Nasal cavity respiratory epithelium epithelial cell of viscerocranial mucosa (primary cell): ENCODE data around the gene ANO8. TPM values are rescaled to one million over a fixed set of nuclear protein-coding genes. Genes with fewer than 3 reads are reported as not detected.

Experiments
- total RNA-seq: library from RNA; depleted of rRNA; stranded (reverse); fragments of >200 nt; gene quantifications from 2 replicates; pipeline ENCODE4 v1.2.3, GENCODE V29; 2014

Gene ANO8, protein sequence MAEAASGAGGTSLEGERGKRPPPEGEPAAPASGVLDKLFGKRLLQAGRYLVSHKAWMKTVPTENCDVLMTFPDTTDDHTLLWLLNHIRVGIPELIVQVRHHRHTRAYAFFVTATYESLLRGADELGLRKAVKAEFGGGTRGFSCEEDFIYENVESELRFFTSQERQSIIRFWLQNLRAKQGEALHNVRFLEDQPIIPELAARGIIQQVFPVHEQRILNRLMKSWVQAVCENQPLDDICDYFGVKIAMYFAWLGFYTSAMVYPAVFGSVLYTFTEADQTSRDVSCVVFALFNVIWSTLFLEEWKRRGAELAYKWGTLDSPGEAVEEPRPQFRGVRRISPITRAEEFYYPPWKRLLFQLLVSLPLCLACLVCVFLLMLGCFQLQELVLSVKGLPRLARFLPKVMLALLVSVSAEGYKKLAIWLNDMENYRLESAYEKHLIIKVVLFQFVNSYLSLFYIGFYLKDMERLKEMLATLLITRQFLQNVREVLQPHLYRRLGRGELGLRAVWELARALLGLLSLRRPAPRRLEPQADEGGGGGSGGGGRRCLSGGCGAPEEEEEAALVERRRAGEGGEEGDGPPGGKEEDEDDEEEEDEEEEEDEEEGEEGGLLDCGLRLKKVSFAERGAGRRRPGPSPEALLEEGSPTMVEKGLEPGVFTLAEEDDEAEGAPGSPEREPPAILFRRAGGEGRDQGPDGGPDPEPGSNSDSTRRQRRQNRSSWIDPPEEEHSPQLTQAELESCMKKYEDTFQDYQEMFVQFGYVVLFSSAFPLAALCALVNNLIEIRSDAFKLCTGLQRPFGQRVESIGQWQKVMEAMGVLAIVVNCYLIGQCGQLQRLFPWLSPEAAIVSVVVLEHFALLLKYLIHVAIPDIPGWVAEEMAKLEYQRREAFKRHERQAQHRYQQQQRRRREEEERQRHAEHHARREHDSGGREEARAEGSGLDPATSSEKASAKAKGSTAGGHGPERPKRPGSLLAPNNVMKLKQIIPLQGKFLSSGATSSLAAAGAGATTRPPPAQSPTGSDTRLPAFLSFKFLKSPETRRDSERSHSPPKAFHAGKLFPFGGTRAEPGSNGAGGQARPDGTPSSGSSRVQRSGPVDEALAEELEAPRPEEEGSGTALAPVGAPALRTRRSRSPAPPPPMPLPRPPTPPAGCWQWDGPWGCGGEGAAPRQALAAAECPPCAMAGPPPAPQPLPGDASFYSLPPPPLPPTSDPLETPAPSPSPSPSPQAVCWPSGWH
- total RNA-seq: 3.4 and 7.6 TPM in 2 replicates

GRCh38 chr19:17334414-17335409, at the start of gene ANO8:
ANO8 (minus strand) TSS chr19:17334855; CDS start chr19:17334670, 185 bp downstream.

GRCh38 chr19:17376935-17377600, 42.4 kb upstream of the ANO8 start, which contains the start of gene PLVAP:
PLVAP (minus strand) TSS chr19:17377342; CDS start chr19:17377288, 54 bp downstream.

GRCh38 chr19:17336872-17337674, 2.4 kb upstream of the ANO8 start, which contains the start of gene GTPBP3:
GTPBP3 (plus strand) TSS chr19:17337553; CDS start chr19:17337612, 59 bp downstream.

GRCh38 chr19:17309198-17309964, 25.3 kb downstream of the ANO8 start, which contains the start of gene DDA1:
DDA1 (plus strand) TSS chr19:17309563; CDS start chr19:17309655, 92 bp downstream.

GRCh38 chr19:17305517-17306284, 29.0 kb downstream of the ANO8 start, which contains the start of gene MRPL34:
MRPL34 (plus strand) TSS chr19:17305872; CDS start chr19:17305893, 21 bp downstream.

GRCh38 chr19:17303167-17303939, 31.3 kb downstream of the ANO8 start, which contains the start of gene ABHD8:
ABHD8 (minus strand) TSS chr19:17303425; CDS start chr19:17301616, 1,809 bp downstream.

GRCh38 chr19:17281391-17282304, 53.0 kb downstream of the ANO8 start, which contains the start of gene ANKLE1:
ANKLE1 (plus strand) TSS chr19:17281901; CDS start chr19:17281921, 20 bp downstream.

Other genes starting within 250 kb of the ANO8 start
- 9.6 and 12.5 TPM in 2 replicates for gene USE1, start 119.5 kb downstream of the ANO8 start, total RNA-seq
- gene OCEL1, start 108.6 kb downstream of the ANO8 start, total RNA-seq: 1.4 and 2.1 TPM in 2 replicates
- gene NR2F6, start 88.9 kb downstream of the ANO8 start, total RNA-seq: 68.0 and 99.5 TPM in 2 replicates
- not detected in 2 replicates for gene USHBP1, start 70.1 kb downstream of the ANO8 start, total RNA-seq
- 48.9 and 67.7 TPM in 2 replicates for gene BABAM1, start 67.4 kb downstream of the ANO8 start, total RNA-seq
- gene ANKLE1, start 53.0 kb downstream of the ANO8 start, total RNA-seq: 0.64 and 0.68 TPM in 2 replicates
- gene ABHD8, start 31.4 kb downstream of the ANO8 start, total RNA-seq: 7.5 and 13.8 TPM in 2 replicates
- gene MRPL34, start 29.0 kb downstream of the ANO8 start, total RNA-seq: 42.2 and 55.4 TPM in 2 replicates
- 15.0 and 38.4 TPM in 2 replicates for gene DDA1, start 25.3 kb downstream of the ANO8 start, total RNA-seq
- gene GTPBP3, start 2.7 kb upstream of the ANO8 start, total RNA-seq: 20.8 and 25.2 TPM in 2 replicates
- gene PLVAP, start 42.5 kb upstream of the ANO8 start, total RNA-seq: not detected in 2 replicates
- 0.07 TPM in 1 of 2 replicates, not detected in the other for gene CCDC194, start 59.3 kb upstream of the ANO8 start, total RNA-seq
- 1.7 and 34.3 TPM in 2 replicates for gene BST2, start 70.8 kb upstream of the ANO8 start, total RNA-seq
- 21.4 and 21.9 TPM in 2 replicates for gene MVB12A, start 85.2 kb upstream of the ANO8 start, total RNA-seq
- 0.21 TPM in 1 of 2 replicates, not detected in the other for gene TMEM221, start 113.8 kb upstream of the ANO8 start, total RNA-seq
- not detected in 2 replicates for gene NXNL1, start 126.1 kb upstream of the ANO8 start, total RNA-seq
- 6.5 and 19.6 TPM in 2 replicates for gene SLC27A1, start 135.7 kb upstream of the ANO8 start, total RNA-seq
- gene PGLS, start 176.8 kb upstream of the ANO8 start, total RNA-seq: 42.0 and 66.7 TPM in 2 replicates
- 68.4 and 102 TPM in 2 replicates for gene COLGALT1, start 220.8 kb upstream of the ANO8 start, total RNA-seq